DMS53 (cell line): Measurements from ENCODE around the gene LYPD1.

Experiments
- DNase-seq: peaks from one replicate; lab custom pipeline; 2025; lab: John Stamatoyannopoulos, UW

The LYPD1 gene

DNA sequence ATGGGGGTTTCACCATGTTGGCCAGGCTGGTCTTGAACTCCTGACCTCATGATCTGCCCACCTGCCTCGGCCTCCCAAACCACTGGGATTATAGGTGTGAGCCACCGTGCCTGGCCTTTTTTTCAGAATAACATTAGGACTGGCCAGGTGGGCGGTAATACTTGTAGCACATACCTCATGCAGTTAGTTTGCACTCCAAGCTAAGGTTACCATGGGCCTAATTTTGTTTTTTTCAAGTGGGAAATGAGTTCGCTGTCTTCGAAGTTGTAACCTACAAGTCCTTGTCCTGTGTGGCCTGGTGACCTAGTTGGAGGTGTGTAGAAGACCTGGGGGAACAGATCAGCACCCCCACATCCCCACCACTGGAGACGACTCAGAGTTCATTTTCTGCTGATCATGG lies 74.8 kb downstream of the LYPD1 start:
- DNase-seq = no peak
